Fibroblast of villous mesenchyme (primary cell): ENCODE data around the gene WDFY3. TPM values are rescaled to one million over a fixed set of nuclear protein-coding genes. Genes with fewer than 3 reads are reported as not detected.
A peak's percentile ranks its signal among the peaks of the same experiment; 100 is the strongest.

Experiments used
- DNase-seq: peaks from one replicate; pipeline ENCODE4 v3.0.0-alpha.2; 2010; ENCODE audit warnings: low read depth
- H3K4me3 ChIP-seq: 2 replicates; pipeline ENCODE4 v1.5.1; 2011; ENCODE audit warnings: low read depth, mild to moderate bottlenecking, low read length
- total RNA-seq: library from RNA; depleted of rRNA; stranded (reverse); fragments of >200 nt; gene quantifications from 2 replicates; pipeline ENCODE4 v1.2.3, GENCODE V29; 2012
- TF ChIP-seq, protein P1 (sequence below): IDR thresholded peaks from 2 replicates; pipeline ENCODE4 v1.5.1; 2012; ENCODE audit warnings: low read depth, mild to moderate bottlenecking, low read length; ENCODE audit not compliant: insufficient read depth

Gene WDFY3
- total RNA-seq, 1 donor = 98.0 TPM

DNA sequence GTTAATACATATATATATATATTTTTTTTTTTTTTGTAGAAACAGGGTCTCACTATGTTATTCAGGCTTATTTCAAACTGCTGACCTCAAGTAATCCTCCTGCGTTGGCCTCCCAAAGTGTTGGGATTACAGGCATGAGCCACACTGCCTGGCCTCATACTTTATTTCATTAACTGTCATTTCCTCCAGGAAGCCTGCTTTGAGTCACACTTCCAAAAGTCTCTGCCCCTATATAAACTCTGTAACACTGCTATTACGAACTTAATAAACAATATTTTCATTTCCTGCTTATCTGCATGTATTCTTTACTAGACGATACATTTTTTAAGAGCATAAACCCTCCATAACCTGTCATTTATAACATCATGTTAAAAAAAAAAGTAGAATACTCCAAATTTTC is 167.2 kb downstream of the WDFY3 start:
- H3K4me3 ChIP-seq = no peak overlapping the region
- no peak for DNase-seq
- TF ChIP-seq, protein P1, sequence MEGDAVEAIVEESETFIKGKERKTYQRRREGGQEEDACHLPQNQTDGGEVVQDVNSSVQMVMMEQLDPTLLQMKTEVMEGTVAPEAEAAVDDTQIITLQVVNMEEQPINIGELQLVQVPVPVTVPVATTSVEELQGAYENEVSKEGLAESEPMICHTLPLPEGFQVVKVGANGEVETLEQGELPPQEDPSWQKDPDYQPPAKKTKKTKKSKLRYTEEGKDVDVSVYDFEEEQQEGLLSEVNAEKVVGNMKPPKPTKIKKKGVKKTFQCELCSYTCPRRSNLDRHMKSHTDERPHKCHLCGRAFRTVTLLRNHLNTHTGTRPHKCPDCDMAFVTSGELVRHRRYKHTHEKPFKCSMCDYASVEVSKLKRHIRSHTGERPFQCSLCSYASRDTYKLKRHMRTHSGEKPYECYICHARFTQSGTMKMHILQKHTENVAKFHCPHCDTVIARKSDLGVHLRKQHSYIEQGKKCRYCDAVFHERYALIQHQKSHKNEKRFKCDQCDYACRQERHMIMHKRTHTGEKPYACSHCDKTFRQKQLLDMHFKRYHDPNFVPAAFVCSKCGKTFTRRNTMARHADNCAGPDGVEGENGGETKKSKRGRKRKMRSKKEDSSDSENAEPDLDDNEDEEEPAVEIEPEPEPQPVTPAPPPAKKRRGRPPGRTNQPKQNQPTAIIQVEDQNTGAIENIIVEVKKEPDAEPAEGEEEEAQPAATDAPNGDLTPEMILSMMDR = no peak

DNA sequence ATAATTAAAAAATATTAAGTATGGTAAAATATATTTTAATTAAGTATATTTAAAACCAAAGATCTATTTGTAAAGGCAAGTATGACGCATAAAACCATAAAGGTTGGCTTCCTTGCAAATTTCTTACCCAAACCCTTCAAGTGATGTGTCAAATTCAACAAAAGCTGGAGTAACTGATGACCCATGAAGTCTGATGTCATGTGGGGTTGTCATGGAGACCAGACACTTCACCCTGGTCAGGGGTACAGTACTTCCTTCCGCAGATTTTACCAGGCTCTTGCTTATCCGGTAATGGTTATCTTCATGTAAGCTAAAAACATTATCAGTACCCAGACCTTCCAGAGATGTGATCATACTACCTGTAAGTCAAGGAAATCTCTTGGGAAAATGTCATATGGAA is 170.1 kb downstream of the WDFY3 start:
- H3K4me3 ChIP-seq = no peak overlapping the region
- TF ChIP-seq, protein P1 = no peak
- DNase-seq = no peak

DNA sequence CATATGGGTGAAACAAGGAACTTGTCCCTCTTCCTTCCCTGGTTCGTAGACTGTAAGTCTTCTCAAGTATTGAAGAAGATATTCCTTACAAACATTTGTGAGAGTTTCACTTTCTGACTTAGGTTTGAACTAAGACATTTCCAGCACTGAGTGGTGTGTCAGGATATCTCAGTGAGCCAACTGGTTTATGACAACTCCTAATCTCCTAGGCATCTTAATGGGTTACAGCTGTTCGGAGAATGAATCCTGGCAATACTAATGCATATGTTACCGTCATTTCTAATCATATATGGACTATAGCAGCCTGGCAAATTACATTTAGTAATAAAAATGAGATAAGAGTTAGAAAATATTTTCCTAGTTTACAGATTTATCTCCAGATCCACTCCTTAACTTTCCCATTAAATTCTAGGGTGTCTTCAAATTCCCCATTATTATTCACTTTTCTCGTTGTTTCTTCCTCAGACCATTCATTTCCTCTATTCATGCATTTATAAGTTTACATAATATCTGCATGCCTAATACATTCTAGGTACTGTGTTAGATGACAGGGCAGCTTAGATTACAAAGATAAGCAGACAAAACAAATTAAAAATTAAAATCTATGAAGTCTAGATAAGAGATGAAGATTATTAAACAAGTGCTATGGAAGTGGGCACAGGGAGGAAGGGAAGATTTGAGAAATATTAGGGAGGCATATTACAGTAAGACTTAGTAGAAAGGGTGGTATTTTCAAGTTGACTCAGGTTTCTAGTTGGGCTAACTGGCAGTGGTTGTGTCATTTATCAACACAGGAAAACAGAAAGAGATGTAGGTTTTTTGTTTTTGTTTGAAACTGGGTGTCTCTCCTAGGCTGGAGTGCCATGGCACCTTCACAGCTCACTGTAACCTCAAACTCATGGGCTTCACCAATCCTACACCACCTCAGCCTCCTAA is 173.9 kb downstream of the WDFY3 start:
- peak; percentile 91 for DNase-seq
- peak overlapping the region; percentile 14 for H3K4me3 ChIP-seq
- TF ChIP-seq, protein P1 = no peak

DNA sequence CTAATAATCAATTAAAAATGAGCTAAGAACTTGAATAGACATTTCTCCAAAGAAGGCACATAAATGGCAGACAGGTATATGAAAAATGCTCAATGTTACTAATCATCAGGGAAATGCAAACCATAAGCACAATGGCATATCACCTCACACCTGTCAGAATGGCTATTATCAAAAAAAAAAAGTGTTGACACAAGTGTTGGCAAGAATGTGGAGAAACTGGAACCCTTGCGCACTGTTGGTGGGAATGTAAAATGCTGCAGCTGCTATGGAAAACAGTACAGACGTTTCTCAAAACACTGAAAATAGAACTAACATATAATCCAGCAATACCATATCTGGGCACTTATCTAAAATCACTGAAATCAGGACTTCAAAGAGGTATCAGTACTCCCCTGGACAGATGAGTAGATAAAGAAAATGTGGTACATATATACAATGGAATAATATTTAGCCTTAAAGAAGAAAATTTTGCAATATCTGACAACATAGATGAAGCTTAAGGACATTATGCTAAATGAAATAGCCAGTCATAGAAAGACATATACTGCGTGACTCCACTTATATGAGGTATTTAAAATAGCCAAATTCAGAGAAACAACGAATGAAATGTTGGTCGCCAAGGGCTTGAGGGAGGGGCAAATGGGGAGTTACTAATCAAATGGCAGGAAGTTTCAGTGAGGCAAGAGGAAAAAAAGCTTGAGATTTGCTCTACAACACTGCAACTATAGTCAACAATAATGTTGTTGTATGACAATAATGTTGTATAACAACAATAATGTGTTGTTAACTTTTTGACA is 175.5 kb downstream of the WDFY3 start:
- H3K4me3 ChIP-seq = no peak overlapping the region
- TF ChIP-seq, protein P1 = no peak
- DNase-seq = no peak

DNA sequence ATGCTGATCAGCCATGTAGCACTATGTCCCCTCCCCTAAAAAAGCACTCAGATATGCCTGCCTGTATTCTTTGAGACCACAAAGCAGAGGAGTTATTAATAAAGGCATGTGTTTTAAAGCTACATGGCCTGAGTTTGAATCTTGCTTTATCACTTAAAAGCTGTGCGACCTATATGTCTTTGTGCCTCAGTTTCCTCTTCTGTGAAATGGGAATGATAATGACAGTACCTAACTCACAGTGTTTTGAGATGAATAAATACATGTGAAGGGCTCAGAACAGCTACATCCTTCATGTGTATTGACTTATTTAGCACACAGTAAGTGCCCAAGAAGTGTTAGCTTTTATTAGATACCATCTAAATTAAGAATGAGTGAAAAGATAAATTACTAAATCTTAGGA is 180.0 kb downstream of the WDFY3 start:
- TF ChIP-seq, protein P1 = no peak
- no peak for DNase-seq
- H3K4me3 ChIP-seq = no peak overlapping the region

DNA sequence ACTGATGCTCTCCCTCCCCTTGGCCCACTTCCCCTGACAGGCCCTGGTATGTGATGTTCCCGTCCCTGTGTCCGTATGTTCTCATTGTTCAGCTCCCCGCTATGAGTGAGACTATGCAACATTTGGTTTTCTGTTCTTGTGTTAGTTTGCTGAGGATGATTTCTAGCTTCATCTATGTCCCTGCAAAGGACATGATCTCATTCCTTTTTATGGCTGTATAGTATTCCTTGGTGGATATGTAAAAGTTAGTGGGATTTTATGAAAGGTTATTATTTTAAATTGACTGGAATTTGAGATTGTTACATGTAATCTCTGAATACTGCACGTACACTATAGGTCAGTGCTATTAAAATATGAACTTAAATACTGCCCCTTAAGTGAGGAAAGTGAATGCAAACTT is 184.0 kb downstream of the WDFY3 start:
- DNase-seq = no peak
- TF ChIP-seq, protein P1 = no peak
- no peak overlapping the region for H3K4me3 ChIP-seq
